ENCODE measurements around the gene HOMER1.
"Not testable (repeated sequence)": the region's sequence is repeated elsewhere in the genome, so short reads cannot be mapped to it uniquely, and the experiment has no call there.

Gene HOMER1

DNA sequence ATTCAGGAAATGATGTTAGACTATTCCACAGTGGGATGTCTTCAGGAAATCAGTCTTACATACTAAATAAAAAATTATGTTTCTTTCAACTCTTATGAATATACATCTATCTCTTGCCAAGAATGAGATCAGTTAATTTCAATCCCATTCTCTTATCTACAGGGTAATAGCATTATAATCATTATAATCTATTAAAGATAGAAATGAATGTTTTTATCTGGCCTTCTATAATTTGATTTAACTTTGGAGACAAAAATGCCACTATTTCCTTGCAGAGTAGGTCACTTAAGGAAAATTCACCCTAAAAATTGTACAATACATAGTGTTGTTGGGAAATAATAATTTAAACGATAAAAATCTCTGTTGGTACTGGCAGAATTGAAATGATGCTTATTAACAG, 96.4 kb downstream of the HOMER1 start:
- no peak for DNase-seq (ENCODE audit: low read depth in 2 of 2)

DNA sequence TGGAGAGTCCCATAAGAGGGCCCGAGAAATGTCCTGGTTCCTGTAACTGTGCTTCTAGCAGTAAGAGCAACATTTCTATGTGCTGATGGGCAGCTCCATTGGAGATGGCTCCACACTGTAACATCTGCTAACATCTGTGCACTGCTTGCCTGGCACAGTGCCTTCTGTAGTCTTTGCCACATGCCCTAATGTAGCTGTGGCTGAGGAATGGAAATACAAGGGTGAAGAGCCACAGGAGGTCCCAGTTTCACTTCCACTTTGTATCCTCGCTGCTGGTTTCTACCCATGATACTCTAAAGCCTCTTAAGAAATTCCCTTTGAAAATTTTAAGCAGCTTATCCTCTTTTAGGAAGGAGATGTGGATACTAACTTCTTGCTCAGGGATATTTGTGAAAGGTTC, 97.4 kb downstream of the HOMER1 start:
- DNase-seq (ENCODE audit: low read depth in 2 of 2): no peak

DNA sequence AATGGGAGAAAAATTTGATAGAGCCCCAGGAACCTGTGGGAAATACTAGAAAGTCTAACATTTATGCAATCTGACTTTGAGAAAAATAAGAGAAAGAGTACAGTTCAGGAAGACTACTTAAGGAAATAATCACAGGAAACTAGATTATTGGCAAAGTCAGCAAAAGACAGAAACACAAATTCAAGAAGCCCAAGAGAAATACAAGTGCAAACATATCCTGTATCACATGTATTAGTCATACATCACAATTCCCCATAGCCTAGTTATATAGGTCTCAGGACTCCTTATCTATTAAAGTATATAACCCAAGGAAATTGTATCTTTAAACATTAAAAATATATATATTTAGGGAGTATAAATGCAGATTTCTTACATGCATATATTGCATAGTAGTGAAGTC, 100.8 kb downstream of the HOMER1 start:
- DNase-seq (ENCODE audit: low read depth in 2 of 2): no peak

DNA sequence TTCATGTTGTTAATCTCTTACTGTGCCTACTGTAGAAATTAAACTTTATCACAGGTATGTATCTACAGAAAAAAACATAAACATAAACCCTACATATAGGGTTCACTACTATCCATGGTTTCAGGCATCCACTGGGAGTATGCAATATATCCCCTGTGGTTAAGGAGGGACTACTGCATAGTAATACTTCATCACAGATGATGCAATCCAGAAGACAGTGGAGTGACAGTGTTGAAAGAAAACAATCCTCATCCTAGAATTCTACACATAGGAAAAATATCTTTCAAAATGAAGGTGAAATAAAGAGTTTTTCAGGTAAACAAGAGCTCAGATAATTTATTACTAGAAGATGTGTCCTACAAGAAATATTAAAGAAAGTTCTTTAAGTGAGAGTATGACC, 105.9 kb downstream of the HOMER1 start:
- DNase-seq (ENCODE audit: low read depth in 2 of 2): no peak

DNA sequence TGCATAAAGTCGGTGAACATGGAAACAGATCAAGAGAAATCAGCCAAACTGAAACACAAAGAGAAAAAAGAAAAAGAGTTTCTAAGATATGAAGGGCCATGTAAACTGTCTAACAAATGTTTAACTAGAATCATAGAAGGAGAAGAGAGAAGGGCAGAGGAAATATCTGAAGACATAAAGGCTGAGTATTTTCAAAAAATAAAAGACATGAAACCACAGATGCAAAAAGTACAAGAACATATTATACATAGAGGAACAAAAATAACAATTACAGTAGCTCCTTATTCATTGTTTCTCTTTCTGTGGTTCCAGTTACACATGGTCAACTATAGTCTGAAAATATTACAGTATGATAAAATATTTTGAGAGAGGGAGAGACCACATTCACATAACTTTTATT, 106.3 kb downstream of the HOMER1 start:
- no peak for DNase-seq (ENCODE audit: low read depth in 2 of 2)

DNA sequence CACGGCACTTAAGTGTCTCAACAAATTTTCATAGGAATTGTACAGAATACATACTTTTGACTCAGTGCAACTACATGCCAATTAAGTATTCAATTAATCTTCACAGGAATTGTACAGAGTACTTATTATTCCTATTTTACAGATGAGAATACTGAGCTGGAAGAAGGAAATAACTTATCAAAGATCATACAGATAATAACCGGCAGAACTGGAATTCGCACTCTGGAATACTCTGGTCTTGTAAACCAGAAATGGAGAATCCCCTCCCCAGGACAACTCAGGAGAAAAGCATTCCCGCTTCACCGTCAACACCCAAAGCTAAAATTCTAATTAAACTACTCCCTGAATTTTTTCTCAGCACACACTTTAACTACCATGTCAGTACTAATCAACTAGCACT, 112.7 kb downstream of the HOMER1 start:
- DNase-seq (ENCODE audit: low read depth in 2 of 2): no peak

DNA sequence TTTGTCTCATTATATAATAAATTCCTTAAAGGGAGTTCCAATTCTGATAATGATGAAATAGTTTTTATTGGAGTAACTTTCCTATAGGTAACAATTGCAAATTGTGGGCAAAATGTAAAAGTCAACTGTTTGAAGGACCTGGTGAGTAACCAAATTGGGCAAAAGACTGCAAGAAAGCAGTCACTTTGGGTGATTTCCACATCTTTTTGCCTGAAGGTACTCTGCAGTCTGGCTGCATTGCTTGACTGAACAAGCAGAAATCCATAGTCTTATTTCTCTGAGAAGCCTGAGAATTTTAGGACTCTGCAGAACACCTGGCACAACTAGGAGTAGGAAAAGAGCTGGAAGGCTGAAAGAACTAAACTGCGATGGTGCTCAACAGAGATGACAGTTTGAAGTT, 114.9 kb downstream of the HOMER1 start:
- no peak for DNase-seq (ENCODE audit: low read depth in 2 of 2)

DNA sequence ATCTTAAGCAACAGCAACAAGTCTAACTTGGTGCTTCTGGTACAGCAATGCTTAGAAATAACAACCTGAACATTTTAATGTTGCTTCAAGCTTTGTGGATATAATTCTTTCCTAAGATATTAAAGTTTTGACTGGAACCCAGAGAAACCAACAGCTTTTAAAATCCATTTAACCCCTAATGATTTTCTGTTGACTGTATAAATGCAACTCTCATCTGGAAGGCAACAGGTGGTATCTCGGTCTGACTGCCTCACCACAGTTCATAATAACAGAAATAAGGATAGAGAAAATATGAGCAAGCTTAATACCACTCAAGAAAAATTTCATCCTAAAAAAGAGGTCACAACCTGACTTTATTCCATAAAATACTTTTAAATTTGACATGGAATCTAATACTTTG, 116.9 kb downstream of the HOMER1 start:
- DNase-seq (ENCODE audit: low read depth in 2 of 2): no peak

DNA sequence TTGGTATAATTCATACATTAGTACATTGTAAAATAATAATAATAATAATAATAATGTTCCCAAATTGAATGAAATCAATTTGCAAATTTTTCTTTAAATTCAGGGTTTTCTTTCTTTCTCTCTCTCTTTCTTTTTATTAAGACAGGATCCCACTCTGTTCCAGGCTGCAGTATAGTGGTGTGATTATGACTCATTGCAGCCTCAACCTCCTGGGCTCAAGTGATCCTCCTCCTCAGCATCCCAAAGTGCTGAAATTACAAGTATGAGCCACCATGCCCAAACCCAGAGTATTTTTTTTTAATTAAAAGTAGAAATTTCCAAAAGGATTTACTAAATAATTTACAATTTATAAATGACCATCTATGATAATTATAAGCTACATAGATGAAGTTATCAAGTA, 117.7 kb downstream of the HOMER1 start:
- no peak for DNase-seq (ENCODE audit: low read depth in 2 of 2)

DNA sequence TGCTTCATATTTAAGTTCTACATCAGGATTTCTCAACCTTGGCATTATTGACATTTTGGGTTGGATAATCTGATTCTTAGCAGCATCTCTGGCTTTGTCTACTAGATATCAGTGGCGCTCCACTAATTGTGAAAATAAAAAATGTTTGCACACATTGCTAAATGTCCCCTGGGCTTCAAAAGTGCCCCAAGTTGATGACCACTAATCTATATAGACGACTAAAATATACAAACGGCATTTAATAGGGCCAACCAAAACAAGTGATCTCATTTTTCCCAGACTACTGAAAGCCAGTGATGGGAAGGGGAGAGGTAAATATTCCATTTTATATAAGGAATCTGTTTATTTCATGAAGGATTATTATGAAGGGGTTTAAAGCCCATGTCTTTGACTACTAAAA, 118.6 kb downstream of the HOMER1 start:
- DNase-seq (ENCODE audit: low read depth in 2 of 2): no peak

DNA sequence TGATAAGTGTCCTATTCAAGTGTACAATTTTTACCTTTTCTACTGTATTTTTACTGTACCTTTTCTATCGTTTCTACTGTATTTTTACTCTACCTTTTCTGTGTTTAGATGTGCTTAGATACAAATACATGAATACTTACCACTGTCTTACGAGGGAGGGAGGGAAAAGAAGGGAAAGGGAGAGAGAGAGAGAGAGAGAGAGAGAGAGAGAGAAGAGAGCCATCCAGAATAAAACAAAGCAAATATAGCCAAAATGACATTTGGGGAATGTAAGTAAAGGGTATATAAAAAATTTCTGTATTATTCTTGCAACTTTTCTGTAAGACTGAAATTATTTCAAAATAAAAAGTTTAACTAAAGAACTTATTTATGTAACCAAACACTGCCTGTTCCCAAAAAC, 121.2 kb downstream of the HOMER1 start:
- DNase-seq (ENCODE audit: low read depth in 2 of 2): no peak

DNA sequence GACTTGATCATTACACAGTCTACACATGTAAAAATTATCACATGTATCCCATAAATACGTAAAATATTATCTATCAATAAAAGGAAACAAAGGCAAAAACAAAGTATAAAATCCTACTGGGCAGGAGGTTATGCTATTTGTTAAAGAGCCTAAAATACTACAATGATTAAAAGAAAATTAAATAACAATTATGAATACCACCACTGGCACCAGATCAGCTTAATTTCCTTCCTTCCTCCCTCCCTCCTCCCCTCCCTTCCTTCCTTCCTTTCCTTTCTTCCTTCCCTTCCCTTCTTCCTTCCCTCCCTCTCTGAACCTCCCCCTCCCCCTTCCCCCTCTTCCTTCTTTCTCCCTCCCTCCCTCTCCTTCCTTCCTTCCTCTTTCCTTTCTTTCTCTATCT, 127.3 kb downstream of the HOMER1 start:
- DNase-seq (ENCODE audit: low read depth in 2 of 2): no peak

DNA sequence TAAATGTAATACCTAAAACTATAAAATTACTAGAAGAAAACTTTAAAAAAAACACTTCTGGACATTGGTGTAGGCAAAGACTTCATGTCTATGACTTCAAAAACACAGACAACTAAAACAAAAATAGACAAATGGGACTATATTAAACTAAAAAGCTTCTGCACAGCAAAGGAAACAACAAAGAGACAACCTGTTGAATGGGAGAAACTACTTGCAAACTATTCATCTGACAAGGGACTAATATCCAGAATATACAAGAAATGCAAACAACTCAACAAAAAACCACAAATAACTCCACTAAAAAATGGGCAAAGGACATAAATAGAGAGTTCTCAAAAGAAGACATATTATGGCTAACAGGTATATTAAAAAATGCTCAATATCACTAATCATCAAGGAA, 128.8 kb downstream of the HOMER1 start:
- DNase-seq (ENCODE audit: low read depth in 2 of 2): not testable (repeated sequence)

DNA sequence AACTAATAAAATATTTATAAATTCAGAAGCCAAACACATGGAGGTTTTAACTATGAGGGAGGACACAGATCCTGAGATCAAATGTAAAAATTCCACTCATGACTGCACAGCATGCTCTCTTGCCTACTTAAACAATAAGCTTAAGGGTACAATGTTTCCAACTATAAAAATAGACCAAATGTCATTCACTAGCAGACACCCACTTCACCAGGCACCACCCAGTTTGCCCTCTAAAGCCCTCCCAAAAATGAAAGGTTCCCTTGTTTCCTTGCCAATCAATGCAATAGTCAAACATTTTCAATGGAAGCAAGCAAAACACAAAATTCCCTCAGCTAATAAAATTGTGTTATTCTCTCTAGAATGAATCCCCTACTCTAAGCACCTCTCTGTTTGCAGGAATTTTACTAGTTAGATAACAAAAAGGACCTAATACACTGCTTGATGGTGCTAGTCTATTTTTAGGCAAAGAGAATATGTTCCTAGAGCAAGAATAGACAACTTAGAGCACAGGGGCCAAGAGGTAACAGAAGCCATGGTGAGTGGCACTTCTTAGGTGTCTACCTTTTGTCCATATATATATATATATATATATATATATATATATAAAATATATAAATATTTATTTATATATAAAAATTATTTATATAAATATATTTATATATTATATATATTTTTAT, 135.3 kb downstream of the HOMER1 start:
- no peak for DNase-seq (ENCODE audit: low read depth in 2 of 2)

DNA sequence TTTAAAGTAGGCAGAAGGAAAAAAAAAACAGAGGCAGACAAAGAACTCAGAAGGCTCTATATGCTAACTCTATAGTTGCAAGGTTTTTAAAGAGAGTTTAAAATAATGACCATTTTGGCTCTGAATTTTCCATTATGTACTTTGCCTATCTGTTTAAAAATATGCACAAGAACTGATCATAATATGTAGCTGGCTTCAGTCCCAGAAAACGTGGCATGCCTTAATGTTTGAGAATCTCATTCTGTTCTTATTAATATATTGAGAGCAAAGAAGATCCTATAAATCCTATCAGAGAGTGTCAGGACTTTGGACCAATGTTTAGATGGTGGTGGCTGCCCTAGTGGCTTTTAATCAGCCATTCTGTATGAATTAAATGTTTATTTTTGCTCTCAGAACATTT, 156.5 kb downstream of the HOMER1 start:
- DNase-seq (ENCODE audit: low read depth in 2 of 2): no peak

DNA sequence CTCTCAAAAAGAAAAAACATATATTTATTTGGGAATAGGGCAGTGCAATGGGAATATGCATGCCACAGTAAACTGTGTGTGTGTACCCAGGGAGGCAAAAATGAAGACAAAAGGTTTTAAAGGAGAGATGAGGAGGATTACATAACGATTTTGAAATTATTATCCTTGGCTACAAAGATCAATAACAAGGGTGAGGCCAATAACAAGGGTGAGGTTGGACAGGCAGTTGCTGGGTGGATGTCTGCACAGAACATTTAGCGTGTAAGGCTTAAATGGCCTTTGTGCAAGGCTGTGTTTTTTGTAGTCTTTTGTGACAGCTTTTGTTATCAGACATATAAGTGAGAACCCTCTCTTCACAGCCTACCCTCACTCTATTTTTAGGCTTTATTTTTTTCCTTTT, 164.1 kb downstream of the HOMER1 start:
- no peak for DNase-seq (ENCODE audit: low read depth in 2 of 2)

DNA sequence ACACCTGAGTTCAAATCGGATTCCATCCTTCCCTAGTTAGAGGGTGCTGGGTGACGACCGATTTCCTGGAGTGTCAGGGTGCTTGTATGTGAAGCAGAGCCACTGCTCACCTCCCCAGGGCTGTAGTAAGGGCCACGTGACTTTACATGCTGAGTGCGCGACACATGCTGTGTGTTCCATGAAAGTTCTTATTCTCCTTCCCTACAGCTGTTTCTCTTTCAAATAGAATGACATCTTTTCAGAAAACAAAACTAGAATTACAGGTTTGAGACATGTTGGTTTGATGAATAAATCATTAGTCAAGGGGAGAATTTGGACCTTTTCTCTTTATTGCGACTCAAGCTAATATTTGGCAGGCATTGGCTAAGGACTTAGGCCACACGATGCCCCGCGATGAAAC, 164.9 kb downstream of the HOMER1 start:
- DNase-seq (ENCODE audit: low read depth in 2 of 2): no peak

DNA sequence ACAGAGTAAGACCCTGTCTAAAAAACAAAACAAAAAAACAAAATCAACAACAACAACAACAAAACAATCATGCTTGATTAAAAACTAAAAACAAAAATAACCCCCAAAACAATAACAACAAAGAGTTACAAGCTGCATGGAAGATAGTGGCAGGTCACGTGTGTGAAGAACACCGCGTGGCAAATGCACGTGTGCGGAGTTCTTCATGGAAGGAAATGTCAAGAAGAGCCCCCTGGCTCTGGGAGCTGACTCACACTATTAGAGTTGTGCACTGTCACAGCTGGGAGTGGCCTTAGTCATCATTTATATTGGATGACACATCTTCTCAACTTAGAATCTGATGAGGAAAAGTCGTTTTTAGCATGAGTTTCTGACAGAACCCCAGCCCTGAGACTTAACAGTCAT, 167.5 kb downstream of the HOMER1 start:
- no peak for DNase-seq (ENCODE audit: low read depth in 2 of 2)

DNA sequence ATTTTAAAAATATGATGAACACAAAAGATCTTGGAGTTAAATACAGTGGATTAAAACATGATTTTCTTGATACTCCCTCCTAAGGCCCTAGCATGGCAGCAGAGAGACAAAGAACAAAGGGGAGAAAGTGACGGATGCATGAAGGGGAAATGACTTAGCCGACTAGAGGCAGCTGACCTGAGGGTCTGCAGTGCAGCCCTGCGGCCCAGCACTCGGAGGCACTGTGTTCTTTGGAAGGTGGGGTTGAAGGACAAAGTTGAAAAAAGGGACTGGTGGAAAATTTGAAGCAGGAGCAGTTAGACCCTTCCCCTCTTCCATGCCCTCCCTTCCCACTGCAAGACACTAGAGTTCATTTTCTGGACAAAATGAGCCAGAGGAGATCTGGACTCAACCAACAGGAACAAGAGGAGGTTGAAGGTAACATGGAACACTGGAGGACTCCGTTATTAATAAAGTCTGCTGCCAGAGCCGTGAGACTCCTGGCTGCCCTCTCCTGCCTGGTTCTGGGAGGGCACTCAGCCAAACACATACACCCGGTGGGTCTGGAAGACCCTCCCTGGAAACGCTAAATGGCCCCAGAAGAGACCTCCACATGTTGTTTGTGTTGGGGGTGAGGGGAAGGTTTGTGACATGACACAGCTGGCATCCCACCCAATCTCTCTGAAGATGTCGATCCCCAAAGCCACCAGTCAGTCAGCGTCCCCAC, 179.9 kb downstream of the HOMER1 start:
- DNase-seq (ENCODE audit: low read depth in 2 of 2): no peak

DNA sequence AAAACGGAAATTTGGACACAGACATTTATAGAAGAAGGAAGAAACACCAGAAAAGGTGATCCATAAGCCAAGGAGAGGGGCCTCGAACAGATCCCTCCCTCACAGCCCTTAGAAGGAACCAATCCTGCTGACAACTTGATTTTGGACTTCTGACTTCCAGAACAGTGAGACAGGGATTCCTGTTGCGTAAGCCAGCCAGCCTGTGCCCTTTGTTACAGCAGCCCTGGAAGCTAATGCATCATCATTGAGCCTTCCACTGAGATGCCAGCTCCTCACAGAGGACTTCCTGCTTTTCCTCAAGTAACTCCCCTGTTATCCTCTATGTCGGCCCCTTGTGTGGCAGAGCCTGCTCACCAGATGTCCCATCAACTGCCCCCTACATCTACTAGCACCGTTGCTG, 183.9 kb downstream of the HOMER1 start:
- DNase-seq (ENCODE audit: low read depth in 2 of 2): no peak

DNA sequence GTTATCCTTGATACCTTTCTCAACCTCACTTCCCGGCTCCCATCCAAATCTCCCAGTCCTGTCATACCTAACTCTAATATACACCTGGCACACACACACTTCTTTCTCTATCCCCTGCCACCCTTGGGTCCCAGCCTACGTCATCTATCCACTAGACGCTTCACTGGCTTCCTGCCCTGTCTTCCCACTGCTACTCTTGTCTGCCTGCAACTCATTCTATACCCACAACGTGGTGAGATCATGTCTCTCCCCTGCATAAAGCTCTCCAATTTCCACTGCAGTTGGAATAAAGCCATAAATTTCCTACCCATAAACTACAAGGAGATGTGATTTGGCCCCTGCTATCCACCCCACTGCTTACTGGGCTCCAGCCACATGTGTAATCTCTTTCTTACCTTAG, 184.5 kb downstream of the HOMER1 start:
- no peak for DNase-seq (ENCODE audit: low read depth in 2 of 2)

Data from stimulated activated CD4-positive, alpha-beta T cell treated with anti-CD3 and anti-CD28 coated beads, Interleukin-1b, Interleukin-23, amount 100 ng/mL, for 1 hour (primary cell).